GM19043 (cell line): ENCODE results near the gene DENR.
"Not testable (repeated sequence)": the region's sequence is repeated elsewhere in the genome, so short reads cannot be mapped to it uniquely, and the experiment has no call there.

Experiments used
- ATAC-seq: cut with Tn5 transposase; IDR thresholded peaks from one replicate; pipeline ENCODE4 v1.9.1; 2021; ENCODE audit warnings: low read depth; ENCODE audit not compliant: unreplicated experiment

The DENR gene

GRCh38 chr12:122752464-122753318, at the start of gene DENR:
Gene DENR, plus strand, starts transcription at chr12:122752824. Its CDS starts 878 bp downstream, at chr12:122753702.
- ATAC-seq = peak; percentile 90

GRCh38 chr12:122702890-122703611, 49.6 kb upstream of the DENR start, which contains the start of gene HCAR2:
Gene HCAR2, minus strand, starts transcription at chr12:122703357. Its CDS starts 74 bp downstream, at chr12:122703283.
- not testable (repeated sequence) for ATAC-seq

GRCh38 chr12:122703841-122704240, 48.8 kb upstream of the DENR start:
- ATAC-seq = not testable (repeated sequence)

GRCh38 chr12:122709287-122709686, 43.3 kb upstream of the DENR start:
- ATAC-seq = not testable (repeated sequence)

- ATAC-seq = not testable (repeated sequence)
These were observed 42.3 kb upstream of the DENR start for GRCh38 chr12:122710341-122710740.

- not testable (repeated sequence) for ATAC-seq
These were observed 41.4 kb upstream of the DENR start for GRCh38 chr12:122711266-122711665.

- not testable (repeated sequence) for ATAC-seq
These were observed 39.0 kb upstream of the DENR start for GRCh38 chr12:122713491-122714188.

GRCh38 chr12:122715211-122715610, 37.4 kb upstream of the DENR start:
- ATAC-seq = not testable (repeated sequence)

GRCh38 chr12:122716658-122717057, 36.0 kb upstream of the DENR start, which contains the start of gene HCAR3:
Gene HCAR3, minus strand, starts transcription at chr12:122716811. Its CDS starts 74 bp downstream, at chr12:122716737.
- not testable (repeated sequence) for ATAC-seq

GRCh38 chr12:122721057-122721545, 31.5 kb upstream of the DENR start:
- ATAC-seq = no peak

- no peak for ATAC-seq
These were observed 30.2 kb upstream of the DENR start for GRCh38 chr12:122722387-122722786.

- ATAC-seq = peak; percentile 37
These were observed 27.9 kb upstream of the DENR start for GRCh38 chr12:122724641-122725243.

GRCh38 chr12:122725452-122726079, 27.1 kb upstream of the DENR start:
- ATAC-seq = no peak

- ATAC-seq = no peak
These were observed 26.5 kb upstream of the DENR start for GRCh38 chr12:122726080-122726558.

GRCh38 chr12:122729583-122730214, 22.9 kb upstream of the DENR start:
- ATAC-seq = no peak

- ATAC-seq = no peak
These were observed 22.2 kb upstream of the DENR start, which contains the start of gene HCAR1 for GRCh38 chr12:122730215-122731014. Gene HCAR1, minus strand, starts transcription at chr12:122730844. Its CDS starts 505 bp downstream, at chr12:122730339.

- ATAC-seq = no peak
These were observed 20.5 kb upstream of the DENR start for GRCh38 chr12:122732170-122732569.

- no peak for ATAC-seq
These were observed 20.0 kb upstream of the DENR start for GRCh38 chr12:122732611-122733010.
